Erythroblast (primary cell): ENCODE results near the gene RAB11FIP4.

Experiments used
- GATA1 ChIP-seq: IDR thresholded peaks from 2 replicates; pipeline ENCODE4 v1.6.1; 2011; ENCODE audit warnings: low read depth, mild to moderate bottlenecking, control low read depth, low read length, moderate library complexity
- POLR2A ChIP-seq: IDR thresholded peaks from 2 replicates; pipeline ENCODE4 v1.6.1; 2011; ENCODE audit warnings: mild to moderate bottlenecking, low read length

GRCh38 chr17:31532526-31532925, 141.1 kb downstream of the RAB11FIP4 start:
- TF ChIP-seq POLR2A (no peak), GATA1 (no peak)
